Head of caudate nucleus (tissue), 42 donors: ENCODE results near the gene MSANTD1.

Experiments used
- DNase-seq, 42 donors: peaks; one replicate each; pipeline versions ENCODE4 v3.0.0 to v3.0.0-alpha.2; 2020 to 2021; ENCODE audit warnings: mixed read lengths in 7 of 42
- intact Hi-C: fragments of 100-400 bp; cut with DNase I; formaldehyde crosslinking; loops from one replicate; pipeline ENCODE4 v1.15.0; 2022

Gene MSANTD1

GRCh38 chr4:3213106-3213425 is 35.9 kb upstream of the MSANTD1 start:
- DNase-seq: no peak
- intact Hi-C loops: no loop called here

GRCh38 chr4:3213661-3214250 is 35.2 kb upstream of the MSANTD1 start:
- no peak for DNase-seq

GRCh38 chr4:3215256-3215655 is 33.7 kb upstream of the MSANTD1 start:
- DNase-seq: no peak
- intact Hi-C loops: no loop called here

More at GRCh38 chr4:3213661-3214250, 35.2 kb upstream of the MSANTD1 start:
- intact Hi-C loops: no loop called here

- peak in 2 of 42 donors; percentile 1 to 3 for DNase-seq
- intact Hi-C loops: no loop called here
These were observed 33.2 kb upstream of the MSANTD1 start for GRCh38 chr4:3215733-3216132.

GRCh38 chr4:3217266-3217665 is 31.7 kb upstream of the MSANTD1 start:
- peak in 3 of 42 donors; percentile 0 to 8 (median 5) for DNase-seq
- intact Hi-C loops: no loop called here

- intact Hi-C loops: no loop called here
- peak in 1 of 42 donors; percentile 19 for DNase-seq
These were observed 31.2 kb upstream of the MSANTD1 start for GRCh38 chr4:3217771-3218170.

- intact Hi-C loops: no loop called here
- peak in 5 of 42 donors; percentile 11 to 22 (median 15) for DNase-seq
These were observed 29.9 kb upstream of the MSANTD1 start for GRCh38 chr4:3218824-3219760.

GRCh38 chr4:3219761-3220475 is 29.0 kb upstream of the MSANTD1 start:
- peak in 30 of 42 donors; percentile 15 to 83 (median 44) for DNase-seq
- intact Hi-C loops: no loop called here

GRCh38 chr4:3220476-3221183 is 28.3 kb upstream of the MSANTD1 start:
- DNase-seq: peak in 2 of 42 donors; percentile 7 to 12
- intact Hi-C loops: no loop called here

- intact Hi-C loops: no loop called here
- peak in 2 of 42 donors; percentile 0 to 1 for DNase-seq
These were observed 27.8 kb upstream of the MSANTD1 start for GRCh38 chr4:3221184-3221494.

GRCh38 chr4:3221996-3222395 is 27.0 kb upstream of the MSANTD1 start:
- peak in 4 of 42 donors; percentile 1 to 28 (median 10) for DNase-seq
- intact Hi-C loops: no loop called here

GRCh38 chr4:3223346-3223745 is 25.6 kb upstream of the MSANTD1 start:
- peak in 3 of 42 donors; percentile 1 to 4 (median 3) for DNase-seq
- intact Hi-C loops: no loop called here

GRCh38 chr4:3223956-3224748 is 24.8 kb upstream of the MSANTD1 start:
- intact Hi-C loops: no loop called here
- DNase-seq: peak in 6 of 42 donors; percentile 4 to 19 (median 14)

GRCh38 chr4:3225071-3225850 is 23.7 kb upstream of the MSANTD1 start:
- intact Hi-C loops: no loop called here
- DNase-seq: peak in 6 of 42 donors; percentile 3 to 30 (median 22)

- intact Hi-C loops: no loop called here
- DNase-seq: peak in 4 of 42 donors; percentile 3 to 27 (median 14)
These were observed 23.0 kb upstream of the MSANTD1 start for GRCh38 chr4:3225936-3226335.

- DNase-seq: peak in 16 of 42 donors; percentile 6 to 65 (median 38)
- intact Hi-C loops: no loop called here
These were observed 22.5 kb upstream of the MSANTD1 start for GRCh38 chr4:3226467-3226866.

- DNase-seq: peak in 3 of 42 donors; percentile 0 to 17 (median 15)
- intact Hi-C loops: no loop called here
These were observed 22.0 kb upstream of the MSANTD1 start for GRCh38 chr4:3226944-3227343.
